ENCODE measurements around the gene ZC3H13. TPM values are rescaled to one million over a fixed set of nuclear protein-coding genes. Genes with fewer than 3 reads are reported as not detected.

The ZC3H13 gene
- total and polyA plus RNA-seq, 2 of the 4 experiments (the other 2 are of a cell fraction): 7.7 to 10.8 TPM

GRCh38 chr13:45967589-45967988 lies 85.0 kb downstream of the ZC3H13 start:
- Histone ChIP-seq H3K4me3 (ENCODE audit: insufficient read depth, low read depth, low read length) (no peak overlapping the region), H2AFZ (replicated peaks; ENCODE audit: low read length, poor library complexity) (no peak overlapping the region), H3K14ac (replicated peaks; ENCODE audit: low read depth, low read length) (no peak overlapping the region), H4K91ac (ENCODE audit: insufficient read depth, low read depth, low read length) (no peak overlapping the region), H2BK20ac (ENCODE audit: low read depth, low read length) (no peak overlapping the region), H3K27me3 (ENCODE audit: control insufficient read depth, insufficient read depth, low read length) (no peaks in the 10 kb centered on the region), H2AK9ac (replicated peaks; ENCODE audit: low read depth, low read length, poor library complexity) (no peak overlapping the region), H3K9ac (ENCODE audit: low read depth, low read length) (no peak overlapping the region), H2BK5ac (ENCODE audit: low read depth, low read length, poor library complexity, severe bottlenecking) (no peak overlapping the region), H3K23ac (ENCODE audit: low read depth, low read length) (no peak overlapping the region), H3K36me3 (ENCODE audit: control insufficient read depth, insufficient read depth, low read length) (peaks cover 27% of the 10 kb centered on the region), H3K27ac (ENCODE audit: insufficient read depth, low read length) (no peak overlapping the region), H3K79me1 (ENCODE audit: low read depth in 1 of 2, low read length in 2 of 2) (peaks cover under 1 to 8% of the 10 kb centered on the region in 2 experiments; a peak in 1 of 4 replicates), H3K9me1 (ENCODE audit: insufficient read depth, low read length) (0 out of 2 replicates have a peak, but pooled peaks cover under 1% of the 10 kb centered on the region), H2AK5ac (ENCODE audit: low read depth, low read length) (no peak overlapping the region), H3K4me2 (ENCODE audit: low read depth, low read length) (no peak overlapping the region), H3K56ac (ENCODE audit: extremely low read depth, insufficient read depth, low read length) (no peak overlapping the region), H2BK15ac (ENCODE audit: low read depth, low read length) (no peak overlapping the region), H4K8ac (ENCODE audit: low read depth in 2 of 2, low read length in 2 of 2) (no peak overlapping the region), H2BK120ac (ENCODE audit: low read depth, low read length) (no peak overlapping the region), H3K18ac (ENCODE audit: low read depth, low read length) (no peak overlapping the region), H4K20me1 (ENCODE audit: insufficient read depth, low read length) (no peaks in the 10 kb centered on the region; the same call in 1 of the 2 replicates), H4K5ac (ENCODE audit: low read depth, low read length) (no peak overlapping the region), H3K4ac (ENCODE audit: low read depth, low read length) (no peak overlapping the region), H3K4me1 (ENCODE audit: control insufficient read depth, insufficient read depth, low read length) (no peaks in the 10 kb centered on the region), H3K9me3 (ENCODE audit: control insufficient read depth, insufficient read depth, low read length) (no peaks in the 10 kb centered on the region)
- in situ Hi-C loops (cut with MboI; ENCODE audit: low sequenced_read_pairs) (no loop called here), dilution Hi-C loops (cut with HindIII; ENCODE audit: low sequenced_read_pairs, unreplicated experiment) (no loop called here), intact Hi-C loops (cut with micrococcal nuclease) (no loop called here)
- no peak for TF ChIP-seq ELK1 (IDR thresholded peaks at IDR 0.05; ENCODE audit: borderline replicate concordance, low read depth, low read length)
- no peak for TF ChIP-seq NFE2L2 (IDR thresholded peaks at IDR 0.05; ENCODE audit: low read depth, low read length)
- TF ChIP-seq RAD21 (IDR thresholded peaks at IDR 0.05; ENCODE audit: low read length): no peak
- no peak for TF ChIP-seq POLR2A (IDR thresholded peaks at IDR 0.05; ENCODE audit: low read depth, low read length)
- TF ChIP-seq CEBPB (IDR thresholded peaks at IDR 0.05; ENCODE audit: low read depth, low read length): no peak
- TF ChIP-seq MAZ (IDR thresholded peaks at IDR 0.05; ENCODE audit: borderline replicate concordance, low read depth, low read length): no peak
- no peak for TF ChIP-seq CTCF (conservative IDR thresholded peaks at IDR 0.05; ENCODE audit: low read depth, low read length)
- no peak for TF ChIP-seq CHD1 (IDR thresholded peaks at IDR 0.05; ENCODE audit: low read depth, low read length)
- TF ChIP-seq RFX5 (IDR thresholded peaks at IDR 0.05; ENCODE audit: low read depth, low read length): no peak
- no peak for TF ChIP-seq RCOR1 (IDR thresholded peaks at IDR 0.05; ENCODE audit: insufficient replicate concordance, low read length)
- no peak for TF ChIP-seq SMC3 (IDR thresholded peaks at IDR 0.05; ENCODE audit: low read depth, low read length)
- TF ChIP-seq FOS (IDR thresholded peaks at IDR 0.05; ENCODE audit: low read depth, low read length): no peak
- ATAC-seq (ENCODE audit: low read depth) (no peak), DNase-seq (no peak)
- ChIA-PET POLR2A (ENCODE audit: unreplicated experiment) (no interaction called here), CTCF (no interaction called here)
- no TSS peak for BruUV-seq (replicated peaks)
- WGBS, 2 experiments (ENCODE audit: extremely low coverage in 2 of 2, insufficient read length in 1 of 2): 96 to 100% methylated on average over 4 to 8 of the region's 16 CpGs

All from IMR-90 (cell line).